Heart left ventricle (tissue), 13 donors: Measurements from ENCODE around the gene CNTN4.

Source experiments
- POLR2A ChIP-seq, 2 donors: fragments of 450-650 bp; IDR thresholded peaks; one replicate each; pipeline ENCODE4 v1.6.1; 2017; ENCODE audit warnings: antibody characterized with exemption in 2 of 2, mild to moderate bottlenecking in 2 of 2, moderate library complexity in 2 of 2
- TF ChIP-seq, protein P1 (sequence below), 12 donors: fragments of 200-600 bp; sonication (generic) in 4 of 12; IDR thresholded peaks; one replicate each; pipeline versions ENCODE4 v1.5.0 to v1.8.0; 2018 to 2022; ENCODE audit warnings: antibody characterized with exemption in 12 of 12, mild to moderate bottlenecking in 5 of 12
- donor health status: ischemic (EF 13 %, LVEDD 7.1; RV severe dilation, severe dysfunction).
- donor health status: DM: no; HTN: yes; CAD: no.
- donor health status: DM: no; HTN: no; CAD: no.
- donor health status: ischemic (EF 25% LVEDD 6.9; RV normal size, moderate dysfunction).
- donor health status: ischemic (EF 25% LVEDD 5.7; RV mildly dilated, moderate dysfunction).
- donor health status: ischemic (EF 35%, LVEDD 5.7; RV mildly dilated, moderate dysfunction).
- donor health status: nonischemic (EF 11% LVEDD 7.7; RV severe dilation, severe dysfunction).
- donor health status: DM: yes; HTN: yes; CAD: no.
- donor health status: PGD.
- donor health status: ischemic (EF 29% LVEDD 5.4; RV normal size, mild dysfunction).
- donor health status: nonischemic (EF 23%, LVEDD 6.1; RV moderate dilation, normal function).

DNA sequence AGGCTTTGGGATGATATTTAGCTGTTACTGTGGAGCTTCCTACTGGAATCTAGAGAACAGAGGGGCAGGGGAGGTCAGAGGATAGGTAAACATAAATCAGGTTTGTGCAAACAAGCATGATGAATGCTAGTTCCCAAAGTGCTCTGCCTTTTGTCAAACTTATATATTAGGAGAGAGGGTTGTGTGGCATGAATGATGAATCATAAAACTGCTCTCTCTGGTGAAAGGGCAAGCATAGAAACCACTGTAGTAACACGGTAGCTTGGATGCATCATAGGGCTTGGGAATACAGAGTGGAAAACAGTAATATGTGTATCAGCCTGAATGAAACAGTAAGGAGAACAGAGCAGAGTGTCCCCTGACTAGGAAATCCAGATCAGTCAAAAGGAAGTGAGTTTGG is 524.8 kb downstream of the CNTN4 start:
- TF ChIP-seq, protein P1, sequence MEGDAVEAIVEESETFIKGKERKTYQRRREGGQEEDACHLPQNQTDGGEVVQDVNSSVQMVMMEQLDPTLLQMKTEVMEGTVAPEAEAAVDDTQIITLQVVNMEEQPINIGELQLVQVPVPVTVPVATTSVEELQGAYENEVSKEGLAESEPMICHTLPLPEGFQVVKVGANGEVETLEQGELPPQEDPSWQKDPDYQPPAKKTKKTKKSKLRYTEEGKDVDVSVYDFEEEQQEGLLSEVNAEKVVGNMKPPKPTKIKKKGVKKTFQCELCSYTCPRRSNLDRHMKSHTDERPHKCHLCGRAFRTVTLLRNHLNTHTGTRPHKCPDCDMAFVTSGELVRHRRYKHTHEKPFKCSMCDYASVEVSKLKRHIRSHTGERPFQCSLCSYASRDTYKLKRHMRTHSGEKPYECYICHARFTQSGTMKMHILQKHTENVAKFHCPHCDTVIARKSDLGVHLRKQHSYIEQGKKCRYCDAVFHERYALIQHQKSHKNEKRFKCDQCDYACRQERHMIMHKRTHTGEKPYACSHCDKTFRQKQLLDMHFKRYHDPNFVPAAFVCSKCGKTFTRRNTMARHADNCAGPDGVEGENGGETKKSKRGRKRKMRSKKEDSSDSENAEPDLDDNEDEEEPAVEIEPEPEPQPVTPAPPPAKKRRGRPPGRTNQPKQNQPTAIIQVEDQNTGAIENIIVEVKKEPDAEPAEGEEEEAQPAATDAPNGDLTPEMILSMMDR (IDR thresholded peaks at IDR 0.05), result no peak
- TF ChIP-seq POLR2A (IDR thresholded peaks at IDR 0.05), result no peak
